NCI-H774 (cell line): Measurements from ENCODE around the gene KCNJ15.

Experiments
- DNase-seq: peaks from one replicate; lab custom pipeline; 2025; lab: John Stamatoyannopoulos, UW

KCNJ15 gene

DNA sequence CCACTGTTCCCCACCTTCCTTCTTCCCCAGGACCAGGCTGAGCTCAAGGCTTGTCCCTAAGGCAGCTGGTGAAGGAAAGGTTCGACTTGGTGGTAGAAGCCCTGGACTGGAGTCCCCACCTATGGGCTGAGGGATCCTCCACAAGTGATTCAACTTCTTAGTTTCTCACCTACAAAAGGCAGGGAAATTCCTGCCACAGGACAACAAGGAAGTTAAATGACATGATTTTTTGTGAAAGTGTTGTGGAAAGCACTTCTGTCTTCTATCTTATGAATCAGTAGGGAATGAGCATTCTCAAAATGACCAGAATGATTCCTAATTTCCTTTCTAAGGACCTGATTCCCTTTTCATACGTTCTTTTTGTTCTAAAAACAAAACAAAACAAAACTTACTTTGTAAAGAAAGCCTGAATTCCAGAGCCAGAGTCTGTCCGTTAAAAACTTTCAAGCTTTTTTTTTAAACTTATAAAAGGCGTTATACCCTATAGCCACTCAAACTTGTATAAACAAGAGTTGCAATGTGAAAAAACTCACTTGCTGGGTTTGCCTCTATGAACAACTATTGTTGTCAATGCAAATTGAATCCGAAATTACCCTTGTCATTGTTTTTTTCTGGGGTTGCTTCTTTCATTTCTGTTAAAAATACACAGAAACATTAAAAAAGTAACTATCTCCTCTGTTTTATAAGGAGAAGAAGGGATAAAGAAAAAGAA is 12.2 kb downstream of the KCNJ15 start:
- no peak for DNase-seq

DNA sequence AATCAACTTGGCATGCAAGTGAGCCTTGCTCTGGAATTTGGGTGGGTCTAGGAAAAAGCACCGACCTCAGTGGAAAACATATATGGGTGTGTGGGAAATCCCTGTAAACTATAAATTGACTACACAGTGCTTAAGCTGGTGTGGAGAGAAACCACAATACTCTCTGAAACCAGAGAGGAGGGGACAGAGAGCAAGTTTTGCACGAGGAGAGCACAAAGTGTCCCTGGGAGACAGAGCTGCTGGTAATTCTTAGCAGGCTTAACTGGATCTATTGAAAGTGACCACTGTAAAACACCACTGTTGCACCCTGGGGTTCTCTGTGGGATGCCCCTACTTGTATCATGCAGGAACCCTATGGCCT is 12.8 kb downstream of the KCNJ15 start:
- DNase-seq: no peak

DNA sequence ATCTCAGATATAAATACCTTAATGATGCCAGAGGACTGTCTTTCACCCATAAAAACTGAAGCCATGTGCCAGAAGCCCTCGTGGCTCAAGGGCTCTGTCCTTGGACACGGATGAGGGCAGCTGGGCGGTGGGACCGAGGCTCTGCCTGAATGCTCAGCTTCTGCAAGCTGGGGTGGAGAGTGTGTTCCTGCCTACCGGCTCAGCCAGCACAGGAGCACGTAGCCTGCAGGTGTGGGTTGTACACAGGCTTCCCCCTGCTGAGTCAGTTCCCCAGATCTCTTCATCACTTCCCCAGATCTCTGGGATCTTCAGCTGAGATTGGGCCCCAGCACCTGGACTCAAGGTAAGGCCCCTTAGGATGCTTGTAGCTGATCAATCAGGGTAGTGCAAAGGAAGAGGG is 15.4 kb downstream of the KCNJ15 start:
- no peak for DNase-seq

DNA sequence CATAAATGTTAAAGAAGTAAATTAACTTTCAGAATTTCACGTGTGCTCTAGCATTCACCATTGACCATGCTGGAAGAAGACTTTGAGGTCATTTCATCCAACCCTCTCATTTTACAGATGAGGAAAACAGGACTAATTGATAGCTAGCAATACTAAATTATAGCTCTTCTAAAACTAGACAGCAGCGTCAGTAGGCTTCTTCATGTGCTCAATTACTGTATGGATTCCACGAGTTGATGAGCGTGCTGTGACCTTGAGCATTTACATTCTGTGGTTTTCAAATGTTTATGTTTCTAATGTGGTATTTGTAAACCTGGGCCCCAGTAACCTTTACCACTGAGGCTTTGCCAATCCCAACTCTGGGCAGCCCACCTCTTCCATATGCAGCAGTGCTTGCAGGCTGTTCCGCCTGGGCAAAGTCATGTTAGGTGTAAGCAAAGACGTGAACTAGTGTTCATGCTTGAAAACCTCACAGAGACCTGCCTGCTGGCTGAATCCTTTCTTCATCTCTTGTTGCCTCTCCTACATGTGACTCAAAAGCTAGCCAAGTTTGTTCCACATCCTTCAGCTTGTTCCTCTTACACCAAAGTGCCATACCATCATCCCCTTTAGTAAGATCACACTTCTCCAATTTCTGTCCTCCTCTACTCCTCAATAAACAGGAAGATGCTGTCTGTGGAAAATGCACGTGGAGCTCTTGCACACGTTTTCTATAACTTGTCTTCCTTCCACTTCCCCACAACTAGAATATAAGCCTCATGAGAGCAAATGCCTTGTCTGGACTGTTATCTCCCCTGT is 17.2 kb downstream of the KCNJ15 start:
- DNase-seq: no peak

DNA sequence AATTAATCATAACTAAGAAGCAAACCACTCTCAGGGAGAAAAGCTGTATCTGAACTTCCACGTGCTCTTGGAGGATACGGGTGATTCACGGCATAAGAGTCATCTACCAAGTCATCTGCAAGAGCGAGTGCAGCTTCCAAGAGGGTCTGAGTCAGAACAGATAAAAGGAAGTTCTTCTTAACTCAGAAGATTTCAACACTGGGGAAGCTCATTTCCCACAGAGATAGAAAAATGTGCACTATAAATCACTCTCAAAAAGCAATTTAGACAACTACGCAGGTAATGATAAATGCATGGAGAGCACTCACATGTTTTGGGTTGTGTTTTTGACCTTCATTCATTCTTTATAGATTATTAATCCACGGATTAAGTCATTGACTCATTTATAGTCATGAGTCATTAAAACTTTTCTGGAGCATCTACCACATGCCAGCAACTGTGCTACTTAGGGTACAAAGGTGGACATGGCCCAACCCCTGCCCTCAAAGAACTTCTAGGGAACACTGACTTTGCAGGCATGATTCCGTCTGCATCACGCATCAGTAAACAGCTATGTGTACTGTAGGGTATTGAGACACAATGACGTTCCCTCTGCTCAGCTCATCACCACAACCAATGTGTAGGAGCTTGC is 20.8 kb downstream of the KCNJ15 start:
- no peak for DNase-seq

DNA sequence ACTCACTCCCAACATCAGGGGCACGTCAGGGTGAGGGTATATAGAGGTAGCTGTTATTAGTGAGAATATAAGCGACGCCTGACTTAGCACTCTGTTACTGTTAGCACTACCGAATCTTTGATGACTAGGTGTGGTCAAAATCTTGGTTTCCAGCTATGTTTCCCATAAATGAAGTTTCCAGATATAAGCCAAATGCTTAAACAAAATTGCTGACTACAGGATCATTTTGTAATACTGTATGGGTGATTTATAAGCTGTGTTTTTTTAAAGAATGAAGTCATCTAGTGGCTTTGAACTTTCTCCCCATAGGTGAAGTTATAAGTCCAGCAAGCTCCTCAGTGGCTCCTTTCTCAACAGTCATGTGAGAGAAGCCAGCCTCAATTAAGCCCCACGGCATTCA is 23.7 kb downstream of the KCNJ15 start:
- no peak for DNase-seq

DNA sequence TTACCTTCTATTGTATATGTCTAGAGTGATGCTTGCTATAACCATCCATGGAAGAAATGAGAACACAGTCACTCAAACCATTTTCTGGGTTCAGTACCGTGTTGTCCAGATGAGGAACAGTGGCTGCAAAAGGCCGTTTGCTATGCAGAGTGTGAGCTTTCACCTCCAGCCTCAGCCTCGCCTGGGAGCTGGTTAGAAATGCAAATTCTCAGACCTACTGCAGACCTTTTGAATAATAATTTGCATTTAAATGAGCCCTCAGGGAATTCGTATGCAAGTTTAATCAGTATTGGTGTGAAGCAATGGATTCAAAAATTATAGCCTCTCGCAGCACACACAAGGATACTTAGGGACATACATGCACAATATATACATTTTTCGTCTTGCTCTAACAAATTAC is 24.1 kb downstream of the KCNJ15 start:
- DNase-seq: no peak

DNA sequence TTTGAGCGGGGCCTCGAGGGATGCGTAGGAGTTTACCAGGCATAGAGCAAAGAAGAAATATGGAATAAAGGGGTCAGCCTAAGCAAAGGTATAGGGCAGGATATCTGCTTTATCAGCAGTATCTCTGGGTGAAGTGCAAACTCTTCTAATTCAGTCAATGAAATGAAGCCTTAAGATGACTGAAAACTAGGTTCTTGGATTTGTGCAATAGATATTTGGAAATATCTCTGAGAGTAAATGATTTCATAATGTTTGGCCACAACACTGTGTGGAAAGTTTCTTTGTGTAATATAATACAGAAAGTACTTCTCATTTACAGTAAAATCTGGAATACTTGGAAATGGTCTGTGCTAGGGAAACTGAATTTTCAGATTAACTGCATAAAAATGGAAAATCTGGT is 26.1 kb downstream of the KCNJ15 start:
- DNase-seq: no peak

DNA sequence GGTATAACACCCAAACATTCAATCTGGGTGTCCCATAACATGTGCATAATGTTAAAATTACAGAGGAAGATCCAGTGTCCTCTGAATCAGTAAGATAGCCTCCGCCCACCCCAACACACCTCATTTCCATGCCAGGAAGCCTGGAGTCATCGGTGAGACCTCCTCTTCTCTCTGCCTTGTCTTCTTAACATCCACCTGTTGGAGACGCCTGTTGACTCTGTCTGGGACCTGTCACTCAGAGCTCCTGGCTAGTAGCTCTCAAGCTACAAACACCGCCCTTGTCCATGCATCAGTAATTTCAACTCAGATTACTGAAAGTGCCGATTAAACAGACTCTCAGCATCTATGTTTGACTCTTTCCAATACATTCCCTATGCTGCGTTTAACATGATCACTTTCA is 27.4 kb downstream of the KCNJ15 start:
- no peak for DNase-seq

DNA sequence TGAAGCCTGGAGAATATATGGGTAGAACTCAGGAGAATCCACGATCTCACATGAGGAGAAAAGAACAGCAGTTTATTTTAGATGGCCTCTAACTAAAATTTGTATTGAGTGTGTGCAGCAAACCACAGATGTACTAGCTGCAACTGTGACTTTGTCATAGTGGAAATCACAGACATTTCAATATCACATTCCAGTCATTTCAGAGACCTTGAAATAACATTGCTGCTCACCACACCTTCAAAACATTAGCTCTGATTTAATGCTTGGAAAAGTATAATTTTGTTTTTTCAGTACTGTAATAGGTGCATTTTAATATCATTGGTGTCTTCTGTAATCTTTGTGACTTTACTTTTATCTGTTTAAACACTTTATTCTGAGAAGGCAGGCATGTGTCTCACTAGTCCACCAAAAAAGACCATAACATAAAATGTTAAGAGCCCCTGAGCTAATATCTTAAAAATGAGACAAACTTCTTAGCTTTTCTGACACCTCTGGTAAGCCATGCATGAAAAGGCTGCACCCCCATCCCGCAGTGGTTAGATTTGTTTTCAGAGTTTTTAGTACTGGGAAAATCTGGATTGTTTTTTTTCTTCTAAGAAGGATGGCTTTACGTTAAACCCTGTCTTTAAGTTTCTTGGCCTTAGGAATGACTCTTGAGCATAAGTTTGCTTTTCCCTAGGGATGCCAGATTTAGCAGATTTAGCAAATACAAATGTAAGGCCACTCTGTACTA is 30.1 kb downstream of the KCNJ15 start:
- DNase-seq: no peak

DNA sequence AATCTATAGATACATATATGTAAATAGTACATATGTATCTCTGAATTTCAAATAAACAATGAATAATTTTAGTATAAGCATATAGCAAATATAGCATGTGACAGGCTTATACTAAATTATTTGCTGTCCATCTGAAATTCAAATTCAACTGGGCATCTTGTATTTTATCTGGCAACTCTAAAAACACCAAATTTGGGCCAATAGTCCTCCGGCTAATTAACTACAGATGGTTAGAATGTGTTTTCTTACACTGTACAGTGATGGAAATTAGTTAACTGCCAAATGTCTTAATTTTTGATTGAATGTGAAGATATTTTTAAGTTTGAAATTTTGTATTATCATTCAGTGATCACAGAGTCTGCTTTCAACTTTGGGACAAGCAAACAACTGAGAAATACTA is 30.7 kb downstream of the KCNJ15 start:
- DNase-seq: no peak

DNA sequence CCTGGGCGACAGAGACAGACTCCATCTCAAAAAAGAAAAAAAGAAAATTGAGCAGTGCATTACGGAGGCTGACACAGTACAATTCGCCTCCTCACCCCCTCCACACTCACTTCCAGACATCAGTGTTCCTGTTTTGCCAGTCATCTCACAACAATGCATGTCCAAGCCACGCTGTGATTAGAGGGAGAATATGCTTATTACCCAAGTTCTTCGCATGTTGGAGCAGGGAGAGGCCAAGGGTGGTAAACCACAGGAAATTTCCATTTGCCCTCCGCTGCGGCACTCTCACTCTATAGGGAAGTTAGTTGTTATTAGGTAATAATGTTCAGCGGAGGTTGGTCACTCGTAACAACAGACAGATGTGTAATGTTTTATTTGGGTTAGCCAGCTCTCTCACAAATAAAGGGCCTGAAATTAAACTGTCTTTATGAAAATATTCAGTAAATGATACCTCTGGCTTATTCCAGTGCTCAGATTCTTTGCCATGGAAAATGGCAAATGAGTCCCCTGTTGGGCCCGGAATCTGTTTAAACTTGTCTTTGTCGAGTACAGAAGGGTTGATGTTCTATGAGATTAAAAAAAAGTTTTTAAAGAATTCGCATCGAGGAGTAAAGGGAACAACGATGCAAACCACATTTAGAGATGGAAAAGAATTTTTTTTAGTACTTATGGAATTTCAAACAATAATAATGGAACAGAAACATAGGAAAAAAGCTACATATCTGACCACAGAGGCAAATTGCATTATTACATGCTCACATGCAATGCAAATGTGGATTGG is 33.1 kb downstream of the KCNJ15 start:
- DNase-seq: no peak

DNA sequence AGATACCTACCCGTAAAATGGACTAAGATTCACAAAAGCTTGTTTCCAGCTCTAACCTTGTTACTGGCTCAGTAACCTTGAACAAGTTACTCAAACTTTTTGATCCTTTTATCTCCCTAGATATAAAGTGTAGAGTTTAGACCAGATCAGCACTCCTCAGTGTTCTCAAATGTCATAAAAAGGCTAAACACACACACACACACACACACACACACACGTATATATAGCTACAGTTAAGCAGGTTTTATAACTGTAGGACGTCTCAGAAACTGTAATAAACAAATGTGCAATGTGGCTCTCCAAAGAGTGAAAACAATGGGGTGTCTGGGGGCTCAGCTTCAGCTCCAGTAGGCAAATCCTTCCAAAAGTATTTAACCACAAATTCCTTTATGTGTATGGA is 34.0 kb downstream of the KCNJ15 start:
- no peak for DNase-seq

DNA sequence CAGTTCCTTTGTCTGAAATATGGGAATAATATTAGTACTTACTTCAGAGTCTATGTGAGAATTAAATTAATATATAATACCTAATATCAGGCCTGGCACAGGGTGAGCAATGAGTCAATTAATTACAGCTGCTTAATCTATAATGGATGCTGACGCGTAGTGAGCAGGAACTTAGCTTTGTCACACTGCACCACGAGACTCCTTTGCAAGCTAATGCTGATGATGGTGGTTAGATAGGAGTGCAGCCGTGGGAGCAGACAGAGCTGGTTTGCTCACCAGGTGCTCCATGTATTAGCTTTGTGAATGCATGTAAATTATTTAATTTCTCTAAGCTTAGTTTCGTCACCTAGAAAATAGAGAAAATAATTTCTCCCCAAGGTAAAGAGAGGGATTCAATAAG is 35.1 kb downstream of the KCNJ15 start:
- DNase-seq: no peak

DNA sequence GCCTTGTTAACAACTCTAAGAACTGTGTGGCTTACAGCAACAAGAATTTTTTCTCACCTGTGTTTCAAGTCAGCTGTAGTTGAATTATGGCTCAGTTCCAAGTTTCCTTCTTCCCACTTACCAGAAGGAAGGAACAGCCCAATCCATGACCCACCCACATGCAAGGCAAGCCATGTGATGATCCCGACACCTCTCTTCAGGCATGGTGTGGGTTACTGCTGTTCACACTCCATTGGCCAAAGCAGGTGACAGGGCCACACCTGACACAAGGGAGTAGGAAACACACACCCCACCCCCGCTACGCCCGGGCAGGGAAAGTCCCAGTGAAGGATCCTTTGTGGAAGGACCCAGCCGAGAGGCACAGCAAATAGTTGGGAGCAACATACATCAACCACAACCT is 36.3 kb downstream of the KCNJ15 start:
- no peak for DNase-seq

DNA sequence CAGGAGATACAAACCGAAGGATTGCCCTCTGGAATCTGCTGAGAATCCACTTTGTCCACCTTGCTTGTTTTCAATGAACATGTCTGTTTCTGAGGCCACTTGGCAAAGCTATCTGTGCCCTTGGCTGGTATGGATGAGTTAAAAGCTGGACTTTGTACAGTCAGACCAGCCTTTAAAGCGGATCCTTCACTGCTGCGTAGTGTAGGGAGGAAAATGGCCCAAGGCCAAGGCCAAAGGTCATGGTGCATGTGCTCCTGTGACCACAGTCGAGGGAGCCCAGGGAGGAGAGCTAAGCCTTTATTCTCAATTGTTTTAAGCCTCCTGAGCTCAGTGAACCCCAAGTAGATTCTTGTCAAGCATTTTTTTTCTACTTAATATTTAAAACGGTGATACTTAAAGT is 37.0 kb downstream of the KCNJ15 start:
- DNase-seq: no peak

DNA sequence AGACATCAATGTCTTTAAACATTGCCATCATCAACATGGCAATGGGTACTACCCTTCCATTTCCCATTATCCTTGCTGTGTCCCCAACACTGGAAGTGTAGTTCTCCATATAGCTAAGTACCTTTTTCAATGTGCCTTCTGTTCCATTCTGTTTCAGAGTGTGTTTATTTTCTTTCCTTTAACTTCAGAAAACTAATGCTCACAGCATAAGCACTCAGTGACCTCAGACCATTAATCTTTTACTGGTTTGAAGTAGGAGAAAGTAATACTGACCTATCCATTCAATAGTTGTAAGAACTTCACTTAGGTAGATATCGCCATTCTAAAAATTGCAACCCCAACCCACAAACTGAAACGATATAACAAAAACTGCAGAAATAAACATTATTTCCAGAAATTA is 37.8 kb downstream of the KCNJ15 start:
- DNase-seq: no peak

DNA sequence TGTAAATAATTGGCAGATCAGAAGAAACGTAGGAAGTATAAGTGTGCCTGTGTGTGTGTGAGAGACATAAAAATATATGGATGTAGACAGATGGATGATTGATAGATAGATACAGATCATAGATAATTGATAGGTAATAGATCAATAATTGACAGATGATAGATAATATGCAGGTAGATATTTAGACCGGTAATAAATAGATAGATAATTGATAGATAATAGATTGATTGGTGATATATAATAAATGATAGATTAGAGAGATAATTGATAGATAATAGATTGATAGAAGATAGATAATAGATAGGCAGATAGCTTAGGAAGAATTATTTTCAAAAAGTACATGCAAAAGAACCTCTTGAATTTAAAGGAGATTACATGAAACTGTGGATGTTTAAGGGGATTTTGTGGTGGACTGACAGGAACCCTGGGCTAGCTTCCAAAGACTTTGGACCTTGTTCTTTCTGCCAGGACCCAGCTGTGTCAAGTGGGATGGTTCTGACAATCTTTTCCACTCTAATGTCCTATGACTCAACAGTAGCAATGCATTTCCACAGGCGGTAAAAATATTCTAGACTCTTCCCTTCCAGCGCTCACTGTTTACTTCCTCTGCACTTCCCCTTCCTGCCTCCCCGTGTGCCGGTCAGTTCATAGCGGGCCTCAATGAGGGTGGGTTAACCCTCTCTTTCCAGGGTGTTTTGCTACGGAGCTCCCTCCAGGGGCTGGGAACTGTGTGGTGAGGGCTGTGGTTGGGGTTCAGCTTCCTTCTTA is 39.4 kb downstream of the KCNJ15 start:
- DNase-seq: no peak

DNA sequence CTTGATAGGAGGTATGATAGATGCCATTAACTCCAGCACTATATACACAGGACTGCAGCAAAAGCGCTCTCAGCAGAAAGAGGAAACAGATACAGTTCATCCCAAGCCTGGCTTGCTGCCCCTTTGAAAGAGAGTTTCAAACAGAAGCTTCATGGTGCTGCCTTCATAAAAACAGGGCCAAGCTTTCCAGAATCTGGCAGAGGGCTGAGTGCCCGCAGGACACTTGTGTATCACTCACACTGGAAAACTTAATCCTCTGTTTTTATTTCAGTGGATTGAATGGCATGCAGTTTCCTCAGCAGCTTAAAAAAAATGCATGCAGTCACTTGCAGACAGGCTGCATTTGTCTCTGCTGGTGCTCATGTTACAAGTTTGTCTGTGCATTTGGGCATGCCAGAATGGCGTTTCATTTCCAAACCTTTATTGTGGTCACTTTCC is 40.4 kb downstream of the KCNJ15 start:
- no peak for DNase-seq

DNA sequence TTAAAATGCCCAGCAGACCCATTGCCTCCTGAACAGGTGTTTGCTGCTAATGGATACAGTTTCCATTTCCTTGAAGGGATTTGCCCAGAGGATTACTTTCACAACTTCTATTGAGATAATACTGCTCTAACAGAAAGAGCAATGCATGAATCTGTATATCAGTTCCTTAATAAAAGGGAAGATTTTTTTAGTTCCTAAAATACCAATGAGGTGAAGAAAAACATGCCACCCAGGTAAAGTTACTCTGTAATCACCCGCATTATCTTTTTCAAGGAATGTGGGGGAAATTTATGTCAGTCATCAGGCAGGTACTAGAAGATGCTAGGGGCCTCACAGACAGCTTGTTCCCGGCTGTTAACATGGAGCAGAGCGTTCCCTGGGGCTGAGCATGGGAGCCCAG is 41.1 kb downstream of the KCNJ15 start:
- no peak for DNase-seq

DNA sequence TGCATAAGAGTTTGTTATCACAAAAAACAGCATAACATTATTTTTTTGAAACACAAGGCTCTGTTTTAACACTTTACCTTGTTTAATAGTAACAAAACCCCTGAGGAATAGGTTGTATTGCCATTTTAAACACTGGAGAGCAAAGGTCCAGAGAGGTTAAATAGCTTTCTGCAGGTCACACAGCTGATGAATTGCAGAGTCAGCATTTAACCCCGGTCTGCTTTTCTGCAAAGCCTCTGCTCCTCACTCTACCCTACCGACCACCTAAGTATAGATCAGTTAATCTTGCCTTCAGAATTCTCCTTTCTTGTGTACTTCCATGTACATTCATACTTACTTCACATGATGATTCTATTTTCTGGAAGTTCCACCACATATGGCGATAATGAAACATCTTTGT is 42.0 kb downstream of the KCNJ15 start:
- no peak for DNase-seq
